ENCODE data around the gene GRIFIN.
"Not testable (repeated sequence)": the region's sequence is repeated elsewhere in the genome, so short reads cannot be mapped to it uniquely, and the experiment has no call there.

Gene GRIFIN

DNA sequence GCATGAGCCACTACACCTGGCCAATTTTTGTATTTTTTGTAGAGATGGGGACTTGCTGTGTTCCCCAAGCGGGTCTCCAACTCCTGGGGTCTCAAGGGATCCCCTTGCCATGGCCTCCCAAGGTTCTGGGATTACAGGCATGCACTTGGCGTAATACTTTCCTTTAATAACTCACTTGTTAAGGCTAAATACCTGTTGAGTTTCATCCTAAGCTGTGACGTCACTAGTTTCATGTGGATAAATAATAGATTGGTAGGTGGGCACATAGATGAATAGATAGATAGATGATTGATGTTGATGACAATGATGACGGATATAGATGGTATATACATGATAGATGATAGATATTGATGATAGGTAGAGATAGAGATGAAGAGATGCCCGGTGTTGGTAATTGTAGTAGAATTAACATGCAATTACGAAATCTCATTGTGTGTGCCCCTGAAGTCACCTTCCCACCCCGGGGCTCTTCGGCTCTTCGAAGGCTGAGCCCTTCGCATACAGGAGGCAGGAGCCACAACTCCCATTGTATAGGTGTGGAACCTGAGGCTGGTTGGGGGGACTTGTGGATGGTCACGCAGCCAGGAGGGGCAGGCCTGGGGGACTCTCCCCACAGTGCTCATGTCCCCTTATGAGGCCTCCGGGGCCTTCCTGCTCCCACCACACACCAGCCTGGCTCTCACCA is 2.6 kb downstream of the GRIFIN start:
- H3K27ac Mint-ChIP-seq: no peak overlapping the region
- no peak overlapping the region for H3K4me3 Mint-ChIP-seq
- peaks cover 12 to 21% of the 10 kb centered on the region in 2 donors for H3K4me1 Mint-ChIP-seq
- DNase-seq (no peak), ATAC-seq (replicated peaks) (no peak)
- H3K9me3 Mint-ChIP-seq: no peaks in the 10 kb centered on the region
- H3K36me3 Mint-ChIP-seq: no peaks in the 10 kb centered on the region
- H3K27me3 Mint-ChIP-seq: peaks cover 22 to 23% of the 10 kb centered on the region in 2 donors

DNA sequence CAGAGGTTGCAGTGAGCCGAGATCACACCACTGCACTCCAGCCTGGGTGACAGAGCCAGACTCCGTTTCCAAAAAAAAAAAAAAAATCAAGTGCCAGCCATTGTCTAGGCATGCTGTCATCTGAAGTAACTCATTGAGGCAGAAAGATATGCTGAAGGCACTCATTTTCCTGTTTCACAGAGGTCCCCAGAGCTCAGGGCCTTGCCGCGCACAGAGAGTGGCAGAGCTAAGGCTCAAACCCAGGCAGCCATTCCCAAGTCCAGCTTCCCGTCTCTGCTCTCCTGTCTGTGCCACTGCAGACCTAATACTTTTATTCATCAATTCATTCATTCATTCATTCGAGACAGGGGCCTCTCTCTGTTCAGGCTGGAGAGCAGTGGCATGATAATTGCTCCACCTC is 3.5 kb downstream of the GRIFIN start:
- peaks cover 22 to 23% of the 10 kb centered on the region in 2 donors for H3K27me3 Mint-ChIP-seq

DNA sequence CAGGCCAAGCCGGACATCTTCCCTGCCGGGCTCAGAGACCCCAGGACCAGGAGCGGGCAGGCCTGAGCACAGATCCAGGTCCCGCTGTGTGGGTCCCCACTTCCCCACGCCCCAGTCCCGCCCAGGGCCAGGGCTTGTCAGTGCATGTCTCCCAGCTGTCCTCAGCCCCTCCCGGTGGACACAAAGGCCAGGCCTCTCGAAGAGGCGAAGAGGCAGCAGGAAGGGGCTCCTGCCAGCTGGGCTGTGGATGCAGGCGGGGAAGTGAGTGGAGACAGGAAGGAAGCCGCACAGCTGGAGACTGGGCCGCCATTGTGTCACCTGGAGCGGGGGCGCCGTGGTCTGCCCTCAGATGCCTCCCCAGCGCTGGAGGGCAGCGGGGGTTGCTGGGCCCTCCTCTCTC is 4.8 kb downstream of the GRIFIN start:
- Mint-ChIP-seq H3K27me3 (peaks cover 22 to 23% of the 10 kb centered on the region in 2 donors), H3K36me3 (no peaks in the 10 kb centered on the region), H3K4me1 (peaks cover 4 to 6% of the 10 kb centered on the region in 2 donors), H3K4me3 (no peak overlapping the region), H3K9me3 (no peaks in the 10 kb centered on the region), H3K27ac (no peak overlapping the region)
- DNase-seq (no peak), ATAC-seq (replicated peaks) (no peak)

More for the DNA sequence above, 3.5 kb downstream of the GRIFIN start:
- Mint-ChIP-seq H3K4me3 (no peak overlapping the region), H3K27ac (no peak overlapping the region), H3K36me3 (no peaks in the 10 kb centered on the region), H3K4me1 (peaks cover 12 to 15% of the 10 kb centered on the region in 2 donors), H3K9me3 (no peaks in the 10 kb centered on the region)
- DNase-seq (no peak), ATAC-seq (replicated peaks) (no peak)

DNA sequence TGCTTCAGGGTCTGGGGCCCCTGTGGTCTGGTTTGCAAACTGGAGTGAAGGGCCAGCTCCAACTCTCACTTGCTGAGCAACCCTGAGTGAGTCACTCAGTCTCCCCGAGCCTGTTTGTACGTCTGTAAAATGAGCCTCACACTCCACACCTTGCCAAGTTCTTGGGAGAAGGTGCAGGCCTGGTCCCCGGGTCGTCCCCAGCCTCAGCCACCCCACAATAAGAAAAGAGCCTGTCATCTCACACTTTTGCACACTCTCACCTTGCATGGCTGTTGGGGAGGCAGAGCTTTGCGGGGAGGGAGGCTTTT is 5.2 kb downstream of the GRIFIN start:
- peaks cover 22 to 23% of the 10 kb centered on the region in 2 donors for H3K27me3 Mint-ChIP-seq
- H3K36me3 Mint-ChIP-seq: no peaks in the 10 kb centered on the region
- H3K4me3 Mint-ChIP-seq: no peak overlapping the region
- ATAC-seq (replicated peaks): no peak
- H3K27ac Mint-ChIP-seq: no peak overlapping the region
- H3K9me3 Mint-ChIP-seq: no peaks in the 10 kb centered on the region
- no peak for DNase-seq
- H3K4me1 Mint-ChIP-seq: peaks cover 4 to 6% of the 10 kb centered on the region in 2 donors

DNA sequence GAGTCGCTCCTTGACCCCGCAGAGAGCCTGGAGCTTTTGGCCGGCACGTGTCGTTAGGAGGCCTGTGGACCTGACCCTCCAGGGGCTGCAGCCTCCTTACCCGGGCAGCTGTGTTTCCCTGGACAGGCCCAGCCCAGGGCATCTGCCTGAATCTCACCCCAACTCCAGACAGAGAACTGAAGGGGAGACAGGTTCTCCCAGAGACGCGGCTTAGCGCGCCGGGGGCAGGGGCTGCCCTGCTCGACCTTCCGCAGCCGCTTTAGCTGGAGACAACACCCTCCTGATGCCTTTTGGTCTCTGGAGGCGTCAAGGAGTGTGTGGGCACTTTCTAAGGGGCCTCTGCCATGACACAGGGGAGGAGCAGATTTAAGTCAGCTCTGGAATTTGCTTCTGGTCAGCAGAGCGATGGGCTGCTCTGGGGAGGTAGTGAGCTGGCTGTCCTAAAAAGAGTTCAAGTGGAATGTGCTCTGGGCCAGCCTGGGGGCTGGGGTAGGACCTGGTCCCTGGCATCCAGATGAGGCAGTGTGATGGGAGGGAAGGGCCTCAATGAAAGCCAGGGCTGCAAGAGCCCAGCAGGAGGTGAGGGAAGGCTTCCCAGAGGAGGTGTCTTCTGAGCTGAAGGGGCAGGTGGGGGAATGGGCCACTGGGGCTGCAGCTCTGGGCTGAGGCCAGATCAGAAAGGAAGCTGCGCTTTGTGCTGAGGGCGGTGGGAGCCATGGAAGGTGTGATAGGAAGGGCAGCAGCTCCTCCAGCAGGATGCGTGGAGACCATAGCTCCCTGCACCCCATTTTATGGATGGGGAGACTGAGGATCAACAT is 5.8 kb downstream of the GRIFIN start:
- ATAC-seq (replicated peaks) (no peak), DNase-seq (no peak)
- no peaks in the 10 kb centered on the region for H3K36me3 Mint-ChIP-seq
- H3K4me1 Mint-ChIP-seq: peaks cover 4 to 6% of the 10 kb centered on the region in 2 donors
- H3K27me3 Mint-ChIP-seq: peaks cover 22 to 23% of the 10 kb centered on the region in 2 donors
- H3K27ac Mint-ChIP-seq: no peak overlapping the region
- H3K4me3 Mint-ChIP-seq: no peak overlapping the region
- H3K9me3 Mint-ChIP-seq: no peaks in the 10 kb centered on the region

DNA sequence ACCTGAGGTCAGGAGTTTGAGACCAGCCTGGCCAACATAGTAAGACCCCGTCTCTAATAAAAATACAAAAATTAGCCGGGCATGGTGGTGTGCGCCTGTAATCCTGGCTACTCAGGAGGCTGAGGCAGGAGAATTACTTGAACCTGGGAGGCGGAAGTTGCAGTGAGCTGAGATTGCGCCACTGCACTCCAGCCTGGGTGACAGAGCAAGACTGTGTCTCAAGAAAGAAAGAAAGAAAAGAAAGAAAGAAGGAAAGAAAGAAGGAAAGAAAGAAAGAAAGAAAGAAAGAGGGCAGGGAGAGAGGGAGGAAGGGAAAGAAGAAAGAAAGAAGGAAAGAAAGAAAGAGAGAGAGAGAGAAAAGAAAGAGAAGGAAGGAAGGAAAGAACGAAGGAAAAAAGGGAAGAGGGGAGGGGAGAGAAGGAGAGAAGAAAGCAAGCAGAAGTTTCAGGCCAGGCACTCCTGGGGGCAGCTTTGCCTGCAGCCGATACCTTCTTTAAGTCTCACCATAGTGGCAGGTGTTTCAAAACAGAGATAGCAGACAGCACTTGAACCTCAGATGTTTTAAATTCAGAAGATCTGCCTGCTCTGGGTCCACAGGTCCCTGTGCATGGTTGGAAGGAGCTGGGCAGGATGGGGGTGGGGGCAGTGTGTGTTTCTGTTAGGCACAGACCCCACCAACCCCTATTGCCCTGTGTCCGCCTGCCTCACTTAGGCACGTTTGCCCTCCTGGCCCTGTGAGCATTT is 6.6 kb downstream of the GRIFIN start:
- H3K9me3 Mint-ChIP-seq; H3K4me3 Mint-ChIP-seq; H3K27ac Mint-ChIP-seq; ATAC-seq (replicated peaks); H3K4me1 Mint-ChIP-seq; DNase-seq; H3K36me3 Mint-ChIP-seq: not testable (repeated sequence)
- H3K27me3 Mint-ChIP-seq: peaks cover 22 to 23% of the 10 kb centered on the region in 2 donors

DNA sequence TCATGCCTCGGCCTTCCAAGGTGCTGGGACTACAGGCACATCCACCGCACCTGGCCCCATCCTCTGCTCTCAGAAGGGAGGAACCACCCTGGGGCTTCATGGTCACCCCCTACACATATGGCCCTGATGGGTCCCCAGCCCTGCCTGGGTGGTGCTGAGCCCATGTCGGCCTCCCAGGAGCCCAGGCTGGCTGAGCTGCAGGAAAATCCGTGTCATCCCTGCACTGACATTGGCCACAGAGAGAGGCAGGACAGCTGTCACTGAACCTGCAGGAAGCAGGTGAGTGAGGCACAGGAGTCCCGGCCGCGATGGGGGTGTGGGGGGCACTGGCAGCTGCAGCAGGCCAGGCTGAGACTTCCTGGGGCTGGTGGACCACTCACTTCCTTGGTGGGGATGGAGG is 8.0 kb downstream of the GRIFIN start:
- ATAC-seq (replicated peaks): no peak
- H3K27ac Mint-ChIP-seq: no peak overlapping the region

DNA sequence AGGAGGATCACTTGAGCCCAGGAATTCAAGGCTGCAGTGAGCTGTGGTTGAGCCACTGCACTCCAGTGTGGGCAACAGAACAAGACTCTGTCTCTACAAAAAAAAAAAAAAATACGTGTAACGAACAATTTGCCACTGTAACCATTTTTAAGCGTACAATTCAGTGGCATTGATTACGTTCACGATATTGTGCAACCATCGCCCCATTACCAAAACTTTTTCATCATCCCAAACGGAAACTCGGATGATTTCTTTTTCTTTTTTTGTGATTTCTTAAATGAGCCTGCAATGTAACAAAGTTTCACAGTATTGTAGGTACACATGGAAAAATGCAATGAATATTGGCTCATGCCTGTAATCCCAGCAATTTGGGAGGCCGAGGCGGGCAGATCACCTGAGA is 9.5 kb downstream of the GRIFIN start:
- H3K36me3 Mint-ChIP-seq: no peaks in the 10 kb centered on the region
- peaks cover 4 to 6% of the 10 kb centered on the region in 2 donors for H3K4me1 Mint-ChIP-seq
- H3K9me3 Mint-ChIP-seq: no peaks in the 10 kb centered on the region
- ATAC-seq (replicated peaks) (no peak), DNase-seq (no peak)
- no peak overlapping the region for H3K4me3 Mint-ChIP-seq
- no peak overlapping the region for H3K27ac Mint-ChIP-seq
- peaks cover 22 to 23% of the 10 kb centered on the region in 2 donors for H3K27me3 Mint-ChIP-seq

More for the DNA sequence above, 8.0 kb downstream of the GRIFIN start:
- H3K27me3 Mint-ChIP-seq: peaks cover 22 to 23% of the 10 kb centered on the region in 2 donors
- H3K9me3 Mint-ChIP-seq: no peaks in the 10 kb centered on the region
- no peak for DNase-seq
- H3K4me3 Mint-ChIP-seq: no peak overlapping the region
- no peaks in the 10 kb centered on the region for H3K36me3 Mint-ChIP-seq
- H3K4me1 Mint-ChIP-seq: peaks cover 4 to 6% of the 10 kb centered on the region in 2 donors

DNA sequence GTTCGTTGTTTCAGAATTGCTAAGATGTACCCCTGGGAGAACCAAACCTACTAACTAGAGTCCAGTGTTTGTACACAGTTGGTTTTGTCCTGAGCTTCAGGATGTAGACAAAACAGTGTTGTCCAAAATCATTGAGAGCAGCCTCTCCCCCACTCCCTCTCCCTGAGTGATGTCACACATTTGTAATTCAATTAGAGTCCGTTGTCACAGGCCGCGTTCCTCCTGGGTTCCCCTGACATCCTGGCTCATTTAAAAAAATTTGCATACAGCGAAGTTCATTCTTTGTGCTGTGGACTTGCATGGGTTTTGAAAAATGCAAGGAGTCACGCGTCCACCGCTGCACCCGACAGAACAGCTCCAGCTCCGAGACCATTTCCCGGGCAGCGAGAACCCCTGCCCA is 10.3 kb downstream of the GRIFIN start:
- H3K4me3 Mint-ChIP-seq: no peak overlapping the region
- no peak overlapping the region for H3K27ac Mint-ChIP-seq
- H3K27me3 Mint-ChIP-seq: peaks cover 15 to 18% of the 10 kb centered on the region in 2 donors
- no peaks in the 10 kb centered on the region for H3K36me3 Mint-ChIP-seq
- ATAC-seq (replicated peaks) (no peak), DNase-seq (no peak)
- H3K4me1 Mint-ChIP-seq: peaks cover 4 to 6% of the 10 kb centered on the region in 2 donors
- H3K9me3 Mint-ChIP-seq: no peaks in the 10 kb centered on the region

DNA sequence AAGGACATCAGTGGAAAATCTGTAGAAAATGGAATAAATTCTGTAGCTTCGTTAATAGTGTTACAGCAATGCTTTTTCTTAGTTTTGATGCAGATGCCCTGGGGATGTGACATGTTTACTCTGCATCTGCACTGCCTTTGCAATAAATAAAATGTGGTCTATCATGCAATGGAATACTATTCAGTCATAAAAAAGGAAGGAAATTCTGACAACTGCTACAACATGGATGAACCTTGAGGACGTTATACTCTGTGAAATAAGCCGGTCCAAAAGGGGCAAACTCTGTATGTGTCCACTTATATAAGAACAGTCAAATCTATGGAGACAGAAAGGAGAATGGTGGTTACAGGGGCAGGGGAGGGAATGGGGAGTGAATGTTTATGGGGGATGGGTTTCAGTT is 13.5 kb downstream of the GRIFIN start:
- H3K4me1 Mint-ChIP-seq: no peaks in the 10 kb centered on the region
- no peak overlapping the region for H3K4me3 Mint-ChIP-seq
- DNase-seq (no peak), ATAC-seq (replicated peaks) (no peak)
- no peaks in the 10 kb centered on the region for H3K9me3 Mint-ChIP-seq
- no peak overlapping the region for H3K27ac Mint-ChIP-seq
- peaks cover 0 to 5% of the 10 kb centered on the region in 2 donors for H3K27me3 Mint-ChIP-seq
- no peaks in the 10 kb centered on the region for H3K36me3 Mint-ChIP-seq

DNA sequence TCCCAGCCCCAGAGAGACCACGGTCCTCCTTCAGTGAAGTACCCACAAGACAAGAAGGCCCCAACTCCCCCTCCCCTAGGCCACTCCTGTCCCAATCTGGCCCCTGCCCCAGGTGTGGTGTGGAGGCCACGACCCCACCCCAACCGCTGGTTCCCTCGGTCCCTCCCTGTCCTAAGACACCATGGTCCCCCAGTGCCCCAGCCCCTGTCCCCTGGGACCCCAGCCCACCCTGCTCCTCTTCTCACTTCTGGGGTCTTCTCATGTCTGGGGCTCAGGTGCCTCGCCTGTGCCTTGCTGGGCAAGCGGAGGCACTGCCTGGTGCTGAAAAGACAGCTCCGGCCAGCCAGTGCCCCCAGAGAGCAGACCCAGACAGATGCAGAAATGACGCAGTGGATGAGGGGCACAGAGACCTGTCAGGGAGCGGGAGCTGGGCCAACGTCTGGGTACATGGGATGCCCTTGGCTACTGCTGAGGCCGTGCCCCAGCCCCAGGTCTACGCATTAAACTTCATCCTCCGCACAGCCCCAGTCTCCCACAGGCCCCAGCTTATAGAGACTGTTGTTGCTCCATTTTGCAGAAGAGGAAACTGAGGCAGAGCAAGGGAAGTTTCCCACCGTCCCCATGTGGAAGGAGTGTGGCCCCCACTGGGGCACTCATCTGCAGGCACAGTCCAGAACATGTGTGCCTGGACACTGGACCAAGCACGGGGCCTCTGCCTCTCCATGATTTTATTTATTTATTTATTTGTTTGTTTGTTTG is 14.8 kb downstream of the GRIFIN start:
- no peak overlapping the region for H3K4me3 Mint-ChIP-seq
- DNase-seq (no peak), ATAC-seq (replicated peaks) (no peak)
- H3K27ac Mint-ChIP-seq: no peak overlapping the region
- H3K36me3 Mint-ChIP-seq: no peaks in the 10 kb centered on the region
- H3K27me3 Mint-ChIP-seq: peaks cover 0 to 5% of the 10 kb centered on the region in 2 donors
- H3K4me1 Mint-ChIP-seq: no peaks in the 10 kb centered on the region
- H3K9me3 Mint-ChIP-seq: no peaks in the 10 kb centered on the region

DNA sequence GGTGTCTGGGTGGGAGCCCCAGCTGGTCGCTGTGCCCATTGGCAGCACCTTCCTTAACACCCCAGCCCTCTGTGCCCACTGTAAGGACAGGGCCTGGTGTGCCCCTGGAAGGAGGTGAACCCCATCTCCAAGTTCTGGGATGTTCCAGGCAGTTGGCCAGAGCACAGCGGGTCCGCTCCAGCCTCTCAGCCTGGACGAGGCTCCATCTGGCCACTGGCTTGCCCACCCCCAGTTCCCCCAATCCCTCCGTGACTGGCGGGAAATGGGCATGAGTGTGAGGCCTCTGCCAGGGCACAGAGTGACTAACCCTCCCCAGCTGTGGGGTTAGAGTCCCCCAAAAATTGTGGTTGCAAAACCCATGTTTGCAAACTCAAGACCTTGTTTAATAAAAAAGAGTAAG is 15.6 kb downstream of the GRIFIN start:
- H3K9me3 Mint-ChIP-seq: no peaks in the 10 kb centered on the region
- no peaks in the 10 kb centered on the region for H3K36me3 Mint-ChIP-seq
- DNase-seq (no peak), ATAC-seq (replicated peaks) (no peak)
- H3K4me1 Mint-ChIP-seq: no peaks in the 10 kb centered on the region
- H3K27ac Mint-ChIP-seq: no peak overlapping the region
- no peak overlapping the region for H3K4me3 Mint-ChIP-seq
- H3K27me3 Mint-ChIP-seq: peaks cover 0 to 5% of the 10 kb centered on the region in 2 donors

DNA sequence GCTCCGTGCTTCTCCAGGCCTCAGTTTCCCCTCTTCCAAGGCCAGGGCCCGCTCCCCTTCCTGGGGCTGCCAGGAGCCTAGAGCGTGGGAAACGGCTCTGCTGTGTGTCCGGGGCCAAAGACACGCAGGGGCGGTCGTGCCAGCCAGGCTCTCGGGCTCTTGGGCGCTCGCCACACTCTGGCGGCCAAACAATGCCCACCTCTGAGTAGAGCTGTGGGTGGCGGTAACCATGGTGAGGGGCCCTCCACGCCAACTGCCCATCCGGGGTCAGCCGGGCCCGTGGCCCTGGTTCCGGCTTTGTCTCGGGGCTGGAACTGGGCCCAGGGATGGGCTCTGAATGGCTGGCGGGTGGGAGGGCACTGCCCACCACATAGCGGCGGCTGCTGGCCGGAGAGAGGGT is 16.0 kb downstream of the GRIFIN start:
- Mint-ChIP-seq H3K4me1 (no peaks in the 10 kb centered on the region), H3K27ac (no peak overlapping the region), H3K4me3 (no peak overlapping the region), H3K36me3 (no peaks in the 10 kb centered on the region), H3K9me3 (no peaks in the 10 kb centered on the region), H3K27me3 (peaks cover 0 to 5% of the 10 kb centered on the region in 2 donors)
- DNase-seq (no peak), ATAC-seq (replicated peaks) (no peak)

DNA sequence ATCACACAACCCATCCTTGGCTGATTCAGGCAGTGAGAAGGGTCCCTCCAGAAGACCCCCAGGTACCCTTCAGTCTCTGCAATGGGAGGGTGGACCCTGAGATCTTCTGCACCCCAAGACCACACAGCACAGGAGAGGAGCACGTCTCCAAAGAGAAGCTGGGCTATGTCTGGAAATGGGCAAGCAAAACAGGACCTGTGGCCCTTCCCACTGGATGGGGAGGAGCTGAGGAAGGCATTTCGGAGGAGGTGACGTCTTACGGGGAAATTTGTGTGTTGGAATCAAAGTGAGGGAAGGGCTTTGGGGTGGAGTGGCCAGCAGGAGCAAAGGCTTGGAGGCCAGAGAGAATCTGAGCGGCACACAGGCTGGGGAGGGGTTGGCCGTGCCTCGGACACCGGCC is 16.5 kb downstream of the GRIFIN start:
- Mint-ChIP-seq H3K9me3 (no peaks in the 10 kb centered on the region), H3K36me3 (no peaks in the 10 kb centered on the region), H3K4me1 (no peaks in the 10 kb centered on the region), H3K27me3 (peaks cover 0 to 5% of the 10 kb centered on the region in 2 donors), H3K4me3 (no peak overlapping the region), H3K27ac (no peak overlapping the region)
- DNase-seq (no peak), ATAC-seq (replicated peaks) (no peak)

Data from stimulated activated naive B cell treated with anti-CD40 and anti-IgM and Interleukin-4, amounts not matched to agents 10 μg/mL and 1 μg/mL and 100 μg/mL, for 72 hours (primary cell).